Fibroblast of lung (primary cell): ENCODE results near the gene ESRRB. TPM values are rescaled to one million over a fixed set of nuclear protein-coding genes. Genes with fewer than 3 reads are reported as not detected.

Source experiments
- DNase-seq, 2 donors: peaks; one replicate each; pipeline versions ENCODE4 v3.0.0 to v3.0.0-alpha.2; 2010; ENCODE audit warnings: low read depth in 2 of 2
- H2AFZ ChIP-seq: 2 replicates; pipeline ENCODE4 v1.5.1; 2012; ENCODE audit warnings: low read length, control low read depth, inconsistent platforms
- H3K27ac ChIP-seq: 2 replicates; pipeline ENCODE4 v1.5.1; 2011; ENCODE audit warnings: low read length, control low read depth; ENCODE audit not compliant: insufficient read depth
- H3K27me3 ChIP-seq: 2 replicates; pipeline ENCODE4 v1.5.1; 2011; ENCODE audit warnings: mild to moderate bottlenecking, low read length; ENCODE audit not compliant: control insufficient read depth, insufficient read depth
- H3K36me3 ChIP-seq: 2 replicates; pipeline ENCODE4 v1.5.1; 2011; ENCODE audit warnings: low read length; ENCODE audit not compliant: control insufficient read depth, insufficient read depth
- H3K4me1 ChIP-seq: 2 replicates; pipeline ENCODE4 v1.5.1; 2011; ENCODE audit warnings: low read length; ENCODE audit not compliant: control insufficient read depth, insufficient read depth; ENCODE audit errors: extremely low read depth
- H3K4me2 ChIP-seq: 2 replicates; pipeline ENCODE4 v1.5.1; 2011; ENCODE audit warnings: low read length, control low read depth; ENCODE audit not compliant: insufficient read depth; ENCODE audit errors: extremely low read depth
- H3K4me3 ChIP-seq, 4 experiments: fragments of 200-600 bp in 1 of 4; sonication (generic) in 1 of 4; replicated peaks in 1 of 4; 2 replicates each; pipeline ENCODE4 v1.5.1; 2011 to 2016; ENCODE audit warnings: low read length in 4 of 4, low read depth in 3 of 4, mild to moderate bottlenecking in 3 of 4, control low read depth in 2 of 4, inconsistent platforms in 1 of 4, mixed read lengths in 1 of 4; ENCODE audit not compliant: insufficient read depth in 1 of 4; ENCODE audit errors: control extremely low read depth in 1 of 4
- H3K79me2 ChIP-seq: 2 replicates; pipeline ENCODE4 v1.5.1; 2012; ENCODE audit warnings: mild to moderate bottlenecking, low read length, inconsistent platforms; ENCODE audit not compliant: control insufficient read depth, insufficient read depth
- H3K9ac ChIP-seq: 2 replicates; pipeline ENCODE4 v1.5.1; 2011; ENCODE audit warnings: mild to moderate bottlenecking, low read length, control low read depth; ENCODE audit not compliant: insufficient read depth
- H3K9me3 ChIP-seq: 2 replicates; pipeline ENCODE4 v1.5.1; 2012; ENCODE audit warnings: low read depth, low read length; ENCODE audit not compliant: control insufficient read depth, insufficient read depth
- H4K20me1 ChIP-seq: 2 replicates; pipeline ENCODE4 v1.5.1; 2011; ENCODE audit warnings: low read length; ENCODE audit not compliant: control insufficient read depth, insufficient read depth; ENCODE audit errors: extremely low read depth
- EZH2 ChIP-seq: IDR thresholded peaks from 2 replicates; pipeline ENCODE4 v1.5.1; 2012; ENCODE audit warnings: low read length, control low read depth, mild to moderate bottlenecking; ENCODE audit errors: missing control alignments
- polyA plus RNA-seq, 2 donors: library from polyadenylated mRNA; depleted of rRNA in 1 of 2; stranded (reverse) in 1 of 2; unstranded in 1 of 2; fragments of >200 nt; gene quantifications; 2 replicates each; pipeline ENCODE4 v1.2.1, GENCODE V29; 2011 to 2012; ENCODE audit warnings: missing spikeins in 1 of 2
- total RNA-seq: library from RNA; depleted of rRNA; stranded (reverse); fragments of >200 nt; gene quantifications from 2 replicates; pipeline ENCODE4 v1.2.1, GENCODE V29; 2014
- TF ChIP-seq, protein P1 (sequence below), 2 donors: IDR thresholded peaks in 1 of 2; conservative IDR thresholded peaks in 1 of 2; 1 replicate in 1 of 2; 2 replicates in 1 of 2; pipeline ENCODE4 v1.5.1; 2011 to 2012; ENCODE audit warnings: low read length in 2 of 2, control low read depth in 1 of 2, inconsistent platforms in 1 of 2, low read depth in 1 of 2, mild to moderate bottlenecking in 1 of 2

The ESRRB gene
- total and polyA plus RNA-seq, 2 donors (not counting 1 experiment from before 2014, with no cell fraction given), result not detected

DNA sequence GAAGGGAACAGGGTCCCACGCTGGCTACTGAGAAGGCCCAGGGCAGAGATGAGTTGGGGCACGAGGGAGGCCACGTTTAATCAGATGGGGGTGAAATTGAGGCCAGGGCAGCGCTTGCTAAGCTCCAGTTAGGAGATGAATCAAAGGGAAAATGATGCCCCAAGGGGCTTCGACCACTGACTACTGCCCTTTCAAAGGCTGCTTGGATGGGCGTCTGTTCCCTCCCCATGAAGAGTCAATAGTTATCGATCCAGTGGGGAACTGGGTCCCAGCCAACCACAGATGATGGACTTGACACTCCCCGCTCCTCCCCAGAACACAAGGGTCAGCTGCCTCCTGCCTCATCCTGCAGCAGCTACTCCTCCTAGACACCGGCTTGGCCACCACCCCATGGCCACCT, 55.6 kb downstream of the ESRRB start:
- Histone ChIP-seq H3K9me3 (no peaks in the 10 kb centered on the region), H3K4me2 (no peak overlapping the region)

DNA sequence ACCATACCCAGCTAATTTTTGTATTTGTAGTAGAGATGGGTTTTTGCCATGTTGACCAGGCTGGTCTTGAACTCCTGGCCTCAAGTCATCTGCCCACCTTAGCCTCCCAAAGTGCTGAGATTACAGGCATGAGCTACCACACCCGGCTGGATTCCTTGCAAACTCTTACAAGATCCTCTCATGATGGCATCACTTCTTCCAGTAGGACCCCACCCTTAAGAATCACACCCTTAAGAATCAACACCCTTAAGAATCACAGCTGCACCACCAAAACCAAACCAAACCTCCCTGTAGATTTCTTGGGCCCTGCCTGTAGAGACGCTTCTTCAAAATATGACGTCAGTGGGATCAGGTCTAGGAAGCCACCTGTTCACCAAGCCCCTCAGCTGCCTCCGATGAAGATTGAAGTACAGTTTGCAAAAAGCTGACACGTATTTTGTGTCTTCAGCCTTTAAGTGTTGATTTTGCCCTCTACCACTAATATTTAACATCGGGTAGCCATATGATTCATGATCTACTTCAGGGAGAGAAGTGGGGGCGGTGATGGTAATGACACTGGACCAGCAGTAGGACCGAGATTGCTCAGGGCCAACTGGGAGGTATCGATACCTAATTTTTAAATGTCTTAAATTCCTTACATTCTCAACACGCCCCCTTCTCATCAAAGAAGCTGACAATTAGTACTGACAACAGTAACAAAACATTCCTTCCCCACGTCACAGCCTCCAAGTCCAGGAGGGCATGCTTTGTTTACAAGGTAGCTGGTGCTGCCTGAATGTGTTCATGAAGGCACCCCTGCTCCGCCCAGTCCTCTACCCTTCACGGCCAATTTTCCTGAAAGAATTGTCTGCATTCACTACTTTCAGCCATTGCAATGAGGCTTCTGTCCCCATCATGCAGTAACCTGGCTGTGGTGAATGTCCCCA, 57.2 kb downstream of the ESRRB start:
- H3K9ac ChIP-seq, result no peak overlapping the region
- H3K27ac ChIP-seq, result no peak overlapping the region
- no peaks in the 10 kb centered on the region for H4K20me1 ChIP-seq
- no peaks in the 10 kb centered on the region for H3K36me3 ChIP-seq
- TF ChIP-seq, protein P1, sequence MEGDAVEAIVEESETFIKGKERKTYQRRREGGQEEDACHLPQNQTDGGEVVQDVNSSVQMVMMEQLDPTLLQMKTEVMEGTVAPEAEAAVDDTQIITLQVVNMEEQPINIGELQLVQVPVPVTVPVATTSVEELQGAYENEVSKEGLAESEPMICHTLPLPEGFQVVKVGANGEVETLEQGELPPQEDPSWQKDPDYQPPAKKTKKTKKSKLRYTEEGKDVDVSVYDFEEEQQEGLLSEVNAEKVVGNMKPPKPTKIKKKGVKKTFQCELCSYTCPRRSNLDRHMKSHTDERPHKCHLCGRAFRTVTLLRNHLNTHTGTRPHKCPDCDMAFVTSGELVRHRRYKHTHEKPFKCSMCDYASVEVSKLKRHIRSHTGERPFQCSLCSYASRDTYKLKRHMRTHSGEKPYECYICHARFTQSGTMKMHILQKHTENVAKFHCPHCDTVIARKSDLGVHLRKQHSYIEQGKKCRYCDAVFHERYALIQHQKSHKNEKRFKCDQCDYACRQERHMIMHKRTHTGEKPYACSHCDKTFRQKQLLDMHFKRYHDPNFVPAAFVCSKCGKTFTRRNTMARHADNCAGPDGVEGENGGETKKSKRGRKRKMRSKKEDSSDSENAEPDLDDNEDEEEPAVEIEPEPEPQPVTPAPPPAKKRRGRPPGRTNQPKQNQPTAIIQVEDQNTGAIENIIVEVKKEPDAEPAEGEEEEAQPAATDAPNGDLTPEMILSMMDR (conservative IDR thresholded peaks at IDR 0.05 in 1 of 2, IDR thresholded peaks at IDR 0.05 in 1 of 2; ENCODE audit: low read depth in 1 of 2, low read length in 2 of 2), result no peak
- no peak for TF ChIP-seq EZH2
- no peaks in the 10 kb centered on the region for H3K27me3 ChIP-seq
- H3K4me2 ChIP-seq, result no peak overlapping the region
- no peaks in the 10 kb centered on the region for H3K79me2 ChIP-seq
- no peak overlapping the region for H2AFZ ChIP-seq
- H3K9me3 ChIP-seq, result no peaks in the 10 kb centered on the region
- DNase-seq, result no peak
- H3K4me3 ChIP-seq, result no peak overlapping the region
- no peaks in the 10 kb centered on the region for H3K4me1 ChIP-seq

More for the DNA sequence above, 55.6 kb downstream of the ESRRB start:
- Histone ChIP-seq H2AFZ (no peak overlapping the region), H3K27ac (no peak overlapping the region), H4K20me1 (no peaks in the 10 kb centered on the region), H3K27me3 (no peaks in the 10 kb centered on the region), H3K79me2 (no peaks in the 10 kb centered on the region), H3K4me3 (no peak overlapping the region), H3K36me3 (no peaks in the 10 kb centered on the region), H3K9ac (no peak overlapping the region), H3K4me1 (no peaks in the 10 kb centered on the region)
- TF ChIP-seq, protein P1 (conservative IDR thresholded peaks at IDR 0.05 in 1 of 2, IDR thresholded peaks at IDR 0.05 in 1 of 2; ENCODE audit: low read depth in 1 of 2, low read length in 2 of 2), result no peak
- no peak for TF ChIP-seq EZH2
- DNase-seq, result no peak

DNA sequence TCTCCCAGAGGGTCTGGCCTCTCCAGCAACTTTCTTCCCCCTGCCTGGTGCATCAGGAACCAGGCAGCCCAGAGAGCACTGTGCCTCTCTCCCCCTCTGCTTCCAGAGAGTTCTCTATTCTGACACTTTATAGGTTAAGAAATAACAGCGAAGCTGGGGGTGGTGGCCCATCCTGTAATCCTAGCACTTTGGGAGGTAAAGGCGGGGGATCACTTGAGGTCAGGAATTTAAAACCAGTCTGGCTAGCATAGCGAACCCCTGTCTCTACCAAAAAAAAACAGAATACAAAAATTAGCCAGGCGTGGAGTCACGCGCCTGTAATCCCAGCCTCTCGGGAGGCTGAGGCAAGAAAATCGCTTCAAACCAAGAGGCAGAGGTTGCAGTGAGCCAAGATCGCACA, 58.3 kb downstream of the ESRRB start:
- Histone ChIP-seq H3K79me2 (no peaks in the 10 kb centered on the region), H3K9me3 (no peaks in the 10 kb centered on the region), H3K4me2 (no peak overlapping the region), H4K20me1 (no peaks in the 10 kb centered on the region), H3K27me3 (no peaks in the 10 kb centered on the region), H3K27ac (no peak overlapping the region), H2AFZ (no peak overlapping the region), H3K4me1 (no peaks in the 10 kb centered on the region), H3K36me3 (no peaks in the 10 kb centered on the region), H3K4me3 (no peak overlapping the region), H3K9ac (no peak overlapping the region)
- no peak for DNase-seq
- TF ChIP-seq, protein P1 (conservative IDR thresholded peaks at IDR 0.05 in 1 of 2, IDR thresholded peaks at IDR 0.05 in 1 of 2; ENCODE audit: low read depth in 1 of 2, low read length in 2 of 2), result no peak
- TF ChIP-seq EZH2, result no peak
